HEK293T (cell line): ENCODE results near the gene CPNE1.

Experiments
- ARNT ChIP-seq: fragments of 450-650 bp; IDR thresholded peaks from 2 replicates; pipeline ENCODE4 v1.6.1; 2017; ENCODE audit warnings: mild to moderate bottlenecking
- BHLHE40 ChIP-seq: fragments of 450-650 bp; IDR thresholded peaks from 2 replicates; pipeline ENCODE4 v1.6.1; 2016; ENCODE audit warnings: mild to moderate bottlenecking, moderate library complexity, borderline replicate concordance
- ELF4 ChIP-seq: fragments of 450-650 bp; IDR thresholded peaks from 2 replicates; pipeline ENCODE4 v1.6.1; 2017; ENCODE audit warnings: antibody characterized with exemption
- FOXA1 ChIP-seq: fragments of 450-650 bp; IDR thresholded peaks from 2 replicates; pipeline ENCODE4 v1.6.1; 2016; ENCODE audit warnings: mild to moderate bottlenecking
- FOXK2 ChIP-seq: fragments of 450-650 bp; IDR thresholded peaks from 2 replicates; pipeline ENCODE4 v1.6.1; 2016; ENCODE audit warnings: mild to moderate bottlenecking
- FOXM1 ChIP-seq: fragments of 450-650 bp; IDR thresholded peaks from 2 replicates; pipeline ENCODE4 v1.6.1; 2017; ENCODE audit warnings: mild to moderate bottlenecking, borderline replicate concordance
- HDGF ChIP-seq: fragments of 450-650 bp; IDR thresholded peaks from 2 replicates; pipeline ENCODE4 v1.6.1; 2017; ENCODE audit warnings: antibody characterized with exemption, borderline replicate concordance
- L3MBTL2 ChIP-seq: fragments of 450-650 bp; conservative IDR thresholded peaks from 2 replicates; pipeline ENCODE4 v1.6.1; 2016; ENCODE audit warnings: mild to moderate bottlenecking
- LEF1 ChIP-seq: fragments of 450-650 bp; IDR thresholded peaks from 2 replicates; pipeline ENCODE4 v1.6.1; 2017; ENCODE audit warnings: mild to moderate bottlenecking, borderline replicate concordance
- SP1 ChIP-seq: fragments of 450-650 bp; IDR thresholded peaks from 2 replicates; pipeline ENCODE4 v1.6.1; 2017
- ZNF384 ChIP-seq: fragments of 450-650 bp; IDR thresholded peaks from 2 replicates; pipeline ENCODE4 v1.6.1; 2016

DNA sequence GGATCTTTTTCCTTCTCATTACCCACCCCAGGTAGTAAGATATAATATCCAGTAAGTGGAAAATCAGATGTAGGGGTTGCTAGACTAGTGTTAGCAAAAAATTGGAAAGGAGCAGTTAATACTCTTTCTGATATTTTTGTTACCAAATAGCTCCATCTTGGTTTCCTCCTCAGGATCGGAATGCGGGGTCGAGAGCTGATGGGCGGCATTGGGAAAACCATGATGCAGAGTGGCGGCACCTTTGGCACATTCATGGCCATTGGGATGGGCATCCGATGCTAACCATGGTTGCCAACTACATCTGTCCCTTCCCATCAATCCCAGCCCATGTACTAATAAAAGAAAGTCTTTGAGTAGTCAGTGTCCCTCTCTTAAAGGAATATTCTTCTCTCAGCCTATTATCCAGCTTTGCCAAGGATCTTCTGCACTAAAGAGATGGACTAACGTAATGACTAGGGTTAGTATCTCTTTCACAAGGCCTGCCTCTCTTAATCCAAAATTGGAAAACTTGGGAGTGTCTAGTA is 36.0 kb upstream of the CPNE1 start:
- no peak for TF ChIP-seq ELF4
- TF ChIP-seq HDGF = no peak
- TF ChIP-seq ARNT = no peak
- no peak for TF ChIP-seq FOXA1
- no peak for TF ChIP-seq LEF1
- TF ChIP-seq L3MBTL2 = no peak
- TF ChIP-seq FOXM1 = no peak
- no peak for TF ChIP-seq ZNF384
- no peak for TF ChIP-seq FOXK2
- TF ChIP-seq SP1 = no peak
- TF ChIP-seq BHLHE40 = no peak
